Gastroesophageal sphincter (tissue), 4 donors: ENCODE results near the gene NEDD4L. TPM values are rescaled to one million over a fixed set of nuclear protein-coding genes. Genes with fewer than 3 reads are reported as not detected.
"Not testable (repeated sequence)": the region's sequence is repeated elsewhere in the genome, so short reads cannot be mapped to it uniquely, and the experiment has no call there.

Experiments
- ATAC-seq: fragments of 150-250 bp; one replicate; pipeline ENCODE4 v1.9.1; 2016; ENCODE audit warnings: mild to moderate bottlenecking, moderate library complexity
- H3K27ac ChIP-seq, 4 donors: fragments of 200-600 bp; sonication (generic) in 3 of 4; 1 replicate in 3 of 4; 2 replicates in 1 of 4; pipeline ENCODE4 v1.5.1; 2016 to 2019
- H3K27me3 ChIP-seq: fragments of 200-600 bp; sonication (generic); one replicate; pipeline ENCODE4 v1.5.1; 2019
- H3K36me3 ChIP-seq, 2 donors: fragments of 200-600 bp; sonication (generic); one replicate each; pipeline ENCODE4 v1.5.1; 2019; ENCODE audit warnings: control low read depth in 1 of 2
- H3K4me1 ChIP-seq, 3 donors: fragments of 200-600 bp; sonication (generic); 1 replicate in 2 of 3; 2 replicates in 1 of 3; pipeline ENCODE4 v1.5.1; 2016 to 2019; ENCODE audit warnings: control low read depth in 2 of 3
- H3K4me3 ChIP-seq, 2 donors: fragments of 200-600 bp; sonication (generic); one replicate each; pipeline ENCODE4 v1.5.1; 2019; ENCODE audit warnings: mild to moderate bottlenecking in 1 of 2, moderate library complexity in 1 of 2
- H3K9me3 ChIP-seq, 3 donors: fragments of 200-600 bp; sonication (generic); one replicate each; pipeline ENCODE4 v1.5.1; 2017 to 2019; ENCODE audit warnings: control low read depth in 2 of 3
- CTCF ChIP-seq, 4 experiments: fragments of 200-600 bp in 2 of 4; fragments of 450-650 bp in 2 of 4; sonication (generic) in 1 of 4; IDR thresholded peaks; one replicate each; pipeline ENCODE4 v1.5.1; 2017 to 2019; ENCODE audit warnings: antibody characterized with exemption in 4 of 4, mild to moderate bottlenecking in 2 of 4, moderate library complexity in 2 of 4
- EP300 ChIP-seq: sonication (generic); formaldehyde crosslinking; IDR thresholded peaks from one replicate; pipeline ENCODE4 v1.6.1; 2017; ENCODE audit warnings: antibody characterized with exemption, mild to moderate bottlenecking
- POLR2A ChIP-seq, 2 donors: fragments of 450-650 bp; IDR thresholded peaks; one replicate each; pipeline ENCODE4 v1.6.1; 2017; ENCODE audit warnings: antibody characterized with exemption in 2 of 2, mild to moderate bottlenecking in 2 of 2, moderate library complexity in 1 of 2
- POLR2AphosphoS5 ChIP-seq: sonication (generic); formaldehyde crosslinking; IDR thresholded peaks from one replicate; pipeline ENCODE4 v1.6.1; 2017; ENCODE audit warnings: antibody characterized with exemption
- WGBS, 2 donors: methylation state at CpG; one replicate each; pipeline ENCODE4 v1.1.5; 2018; ENCODE audit warnings: low coverage in 1 of 2; 5-methylcytosine and 5-hydroxymethylcytosine counted together
- total RNA-seq, 4 donors: library from RNA; depleted of rRNA; stranded (reverse); fragments of >200 nt; gene quantifications; one replicate each; pipeline ENCODE4 v1.1.0, GENCODE V29; 2016

Gene NEDD4L
- 10 to 100 TPM; 37.0 to 50.9 (median 43.0) TPM for total RNA-seq

- no peak for TF ChIP-seq EP300
- no peak for TF ChIP-seq POLR2A (IDR thresholded peaks at IDR 0.05)
- peak; percentile 77 to 97 (median 78) for TF ChIP-seq CTCF (IDR thresholded peaks at IDR 0.05)
- peak; percentile 28 for TF ChIP-seq POLR2AphosphoS5
- 0% methylated on average over 8 to 18 of the region's 91 CpGs for WGBS, 2 donors
- no peaks in the 10 kb centered on the region for H3K36me3 ChIP-seq
- no peaks in the 10 kb centered on the region for H3K27me3 ChIP-seq
- peak; percentile 87 for ATAC-seq
- peaks cover 0 to 46% (median 0%) of the 10 kb centered on the region in 3 donors for H3K4me1 ChIP-seq
- H3K4me3 ChIP-seq, result peak within 1 kb of the TSS; percentile 74 to 92
- peak within 1 kb of the TSS; percentile 50 to 89 (median 88) for H3K27ac ChIP-seq
- H3K9me3 ChIP-seq, result no peaks in the 10 kb centered on the region
Measured at GRCh38 chr18:58043491-58044369, at the start of gene NEDD4L. NEDD4L (plus strand) TSS chr18:58044226; CDS start chr18:58044661, 435 bp downstream.

DNA sequence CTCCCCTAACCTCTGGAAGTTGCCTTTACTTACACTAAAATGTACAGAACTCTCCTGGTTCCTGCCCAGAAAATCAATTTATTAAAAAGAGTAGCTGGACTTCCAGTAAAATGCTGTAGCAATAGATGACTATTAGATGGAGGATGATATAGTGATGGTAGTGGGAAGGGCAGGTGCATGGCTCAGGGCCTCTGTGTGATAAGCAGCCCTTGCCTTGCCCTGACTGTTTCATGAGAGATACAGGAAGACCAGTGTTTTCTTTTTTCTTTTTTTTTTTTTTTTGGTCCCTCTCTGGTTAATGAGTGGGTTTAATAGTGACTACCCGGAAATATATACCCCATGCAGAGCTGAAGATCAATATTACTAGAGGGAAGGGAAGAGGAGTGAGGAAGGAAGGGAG, 48.7 kb upstream of the NEDD4L start:
- ATAC-seq, result no peak
- 57% methylated on average over 1 of the region's 1 CpG; no CpG with 5 or more reads in 1 of the 2 donors for WGBS, 2 donors
- Histone ChIP-seq H3K4me3 (no peak overlapping the region), H3K36me3 (no peaks in the 10 kb centered on the region), H3K27me3 (no peaks in the 10 kb centered on the region), H3K27ac (no peak overlapping the region), H3K4me1 (no peaks in the 10 kb centered on the region), H3K9me3 (no peaks in the 10 kb centered on the region)
- TF ChIP-seq CTCF (IDR thresholded peaks at IDR 0.05), result no peak
- TF ChIP-seq POLR2A (IDR thresholded peaks at IDR 0.05), result no peak
- TF ChIP-seq POLR2AphosphoS5, result no peak
- no peak for TF ChIP-seq EP300

GRCh38 chr18:57996894-57997293, 47.1 kb upstream of the NEDD4L start:
- not testable (repeated sequence) for H3K4me1 ChIP-seq, H3K27me3 ChIP-seq, H3K9me3 ChIP-seq, H3K36me3 ChIP-seq, H3K4me3 ChIP-seq, H3K27ac ChIP-seq, ATAC-seq
- WGBS, 2 donors, result 85 to 89% methylated on average over 3 of the region's 3 CpGs

- no peaks in the 10 kb centered on the region for H3K36me3 ChIP-seq
- 82% methylated on average over 2 of the region's 2 CpGs; no CpG with 5 or more reads in 1 of the 2 donors for WGBS, 2 donors
- H3K27ac ChIP-seq, result no peak overlapping the region
- no peaks in the 10 kb centered on the region for H3K4me1 ChIP-seq
- TF ChIP-seq POLR2A (IDR thresholded peaks at IDR 0.05), result no peak
- TF ChIP-seq CTCF (IDR thresholded peaks at IDR 0.05), result no peak
- TF ChIP-seq EP300, result no peak
- no peak for TF ChIP-seq POLR2AphosphoS5
- no peaks in the 10 kb centered on the region for H3K9me3 ChIP-seq
- ATAC-seq, result no peak
- no peaks in the 10 kb centered on the region for H3K27me3 ChIP-seq
- no peak overlapping the region for H3K4me3 ChIP-seq
Measured at GRCh38 chr18:57997820-57998219, 46.2 kb upstream of the NEDD4L start.

DNA sequence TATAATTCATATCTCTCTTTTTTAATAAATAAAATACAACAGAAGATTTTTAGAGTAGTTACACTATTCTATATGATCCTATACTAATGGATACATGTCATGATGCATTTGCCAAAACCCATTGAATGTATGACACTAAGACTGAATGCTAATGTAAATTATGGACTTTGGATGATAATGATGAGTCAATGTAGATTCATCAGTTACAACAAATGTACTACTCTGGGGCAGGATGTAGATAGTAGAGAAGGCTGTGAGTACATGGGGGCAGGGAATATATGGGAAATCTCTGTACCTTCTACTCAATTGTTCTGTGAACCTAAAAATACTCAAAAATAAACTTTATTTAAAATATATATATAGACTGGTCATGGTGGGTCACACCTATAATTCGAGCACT, 45.6 kb upstream of the NEDD4L start:
- Histone ChIP-seq H3K4me1 (no peaks in the 10 kb centered on the region), H3K4me3 (no peak overlapping the region), H3K27ac (no peak overlapping the region), H3K36me3 (no peaks in the 10 kb centered on the region), H3K27me3 (no peaks in the 10 kb centered on the region), H3K9me3 (no peaks in the 10 kb centered on the region)
- ATAC-seq, result no peak
- 80 to 89% methylated on average over 1 of the region's 1 CpG for WGBS, 2 donors
- no peak for TF ChIP-seq POLR2A (IDR thresholded peaks at IDR 0.05)

DNA sequence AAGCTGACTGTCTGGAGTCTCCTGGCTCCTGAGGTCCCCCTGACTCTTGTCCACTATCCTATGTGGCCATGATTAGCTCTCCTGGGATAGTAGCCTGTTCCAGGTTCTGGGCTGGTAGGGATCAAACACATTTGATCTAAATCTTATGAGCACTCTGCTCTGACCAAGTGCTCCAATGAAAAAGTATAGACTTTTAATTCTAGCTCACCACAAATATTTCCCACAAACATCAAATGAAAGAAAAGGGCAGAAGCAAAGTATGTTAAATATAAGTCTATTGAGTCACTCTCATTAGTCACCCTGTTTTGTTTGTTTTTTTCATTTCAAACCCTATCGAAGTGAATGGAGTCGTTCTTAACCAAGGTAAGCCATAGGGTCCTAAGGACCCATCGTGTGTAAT, 39.7 kb upstream of the NEDD4L start:
- no peaks in the 10 kb centered on the region for H3K27me3 ChIP-seq
- WGBS, 2 donors, result 82 to 90% methylated on average over 3 of the region's 3 CpGs
- no peaks in the 10 kb centered on the region for H3K36me3 ChIP-seq
- no peak overlapping the region for H3K4me3 ChIP-seq
- H3K4me1 ChIP-seq, result no peaks in the 10 kb centered on the region
- no peaks in the 10 kb centered on the region for H3K9me3 ChIP-seq
- H3K27ac ChIP-seq, result no peak overlapping the region
- ATAC-seq, result no peak
- TF ChIP-seq POLR2AphosphoS5, result no peak
- no peak for TF ChIP-seq EP300
- TF ChIP-seq CTCF (IDR thresholded peaks at IDR 0.05), result no peak
- no peak for TF ChIP-seq POLR2A (IDR thresholded peaks at IDR 0.05)
